ENCODE measurements around the gene ZBTB2.

The ZBTB2 gene

GRCh38 chr6:151391471-151392413 lies at the start of gene ZBTB2:
Gene ZBTB2, minus strand, starts transcription at chr6:151391559. Its CDS starts 17,922 bp downstream, at chr6:151373637.
- DNase-seq = peak; percentile 54

- DNase-seq = no peak
These were observed 49.6 kb upstream of the ZBTB2 start for GRCh38 chr6:151440930-151441329.

- no peak for DNase-seq
These were observed 49.1 kb upstream of the ZBTB2 start for GRCh38 chr6:151440498-151440897.

- DNase-seq = no peak
These were observed 46.0 kb upstream of the ZBTB2 start for GRCh38 chr6:151437401-151437800.

GRCh38 chr6:151436802-151437201 lies 45.4 kb upstream of the ZBTB2 start:
- no peak for DNase-seq

- no peak for DNase-seq
These were observed 44.9 kb upstream of the ZBTB2 start for GRCh38 chr6:151436300-151436699.

GRCh38 chr6:151434369-151434768 lies 43.0 kb upstream of the ZBTB2 start:
- DNase-seq = no peak

GRCh38 chr6:151432651-151433050 lies 41.3 kb upstream of the ZBTB2 start:
- DNase-seq = no peak

- DNase-seq = no peak
These were observed 40.0 kb upstream of the ZBTB2 start for GRCh38 chr6:151431337-151431736.

- DNase-seq = no peak
These were observed 39.5 kb upstream of the ZBTB2 start for GRCh38 chr6:151430886-151431285.

- no peak for DNase-seq
These were observed 36.9 kb upstream of the ZBTB2 start for GRCh38 chr6:151428093-151428735.

- no peak for DNase-seq
These were observed 34.2 kb upstream of the ZBTB2 start for GRCh38 chr6:151425561-151425960.

- no peak for DNase-seq
These were observed 31.6 kb upstream of the ZBTB2 start for GRCh38 chr6:151422981-151423380.

GRCh38 chr6:151417477-151417876 lies 26.1 kb upstream of the ZBTB2 start:
- no peak for DNase-seq

- DNase-seq = no peak
These were observed 23.4 kb upstream of the ZBTB2 start for GRCh38 chr6:151414641-151415260.

GRCh38 chr6:151413372-151414145 lies 22.2 kb upstream of the ZBTB2 start:
- DNase-seq = no peak

GRCh38 chr6:151412909-151413308 lies 21.6 kb upstream of the ZBTB2 start:
- no peak for DNase-seq

GRCh38 chr6:151409679-151410078 lies 18.3 kb upstream of the ZBTB2 start:
- DNase-seq = no peak

GRCh38 chr6:151409260-151409659 lies 17.9 kb upstream of the ZBTB2 start:
- DNase-seq = no peak

- no peak for DNase-seq
These were observed 17.5 kb upstream of the ZBTB2 start for GRCh38 chr6:151408858-151409257.

- no peak for DNase-seq
These were observed 12.6 kb upstream of the ZBTB2 start for GRCh38 chr6:151403919-151404308.

GRCh38 chr6:151402228-151402627 lies 10.9 kb upstream of the ZBTB2 start:
- DNase-seq = no peak

- DNase-seq = no peak
These were observed 9.1 kb upstream of the ZBTB2 start for GRCh38 chr6:151400473-151400872.
